Mesenchymal stem cell (in vitro differentiated cells and primary cell): ENCODE measurements around the gene PADI4.
A peak's percentile ranks its signal among the peaks of the same experiment; 100 is the strongest.

Experiments
- DNase-seq: peaks from one replicate; pipeline ENCODE4 v3.0.0-alpha.2; 2013
- H2AFZ ChIP-seq: one replicate; pipeline ENCODE4 v1.6.1; 2013; ENCODE audit warnings: low read depth, mild to moderate bottlenecking, control low read depth, inconsistent platforms, low read length, moderate library complexity
- H2AK5ac ChIP-seq: 2 replicates; pipeline ENCODE4 v1.6.1; 2013; ENCODE audit warnings: low read length, moderate library complexity, mild to moderate bottlenecking, inconsistent platforms; ENCODE audit not compliant: severe bottlenecking
- H2BK120ac ChIP-seq: one replicate; pipeline ENCODE4 v1.6.1; 2013; ENCODE audit warnings: low read depth, mild to moderate bottlenecking, inconsistent platforms, low read length, moderate library complexity
- H2BK12ac ChIP-seq, 2 experiments: one replicate each; pipeline ENCODE4 v1.6.1; 2013; ENCODE audit warnings: inconsistent platforms in 2 of 2, low read length in 2 of 2, mild to moderate bottlenecking in 2 of 2, moderate library complexity in 2 of 2, control low read depth in 1 of 2
- H2BK15ac ChIP-seq: one replicate; pipeline ENCODE4 v1.6.1; 2013; ENCODE audit warnings: mild to moderate bottlenecking, low read depth, inconsistent platforms; ENCODE audit not compliant: poor library complexity, severe bottlenecking
- H2BK5ac ChIP-seq: 2 replicates; pipeline ENCODE4 v1.6.1; 2013; ENCODE audit warnings: low read depth, mild to moderate bottlenecking, low read length, control low read depth, inconsistent platforms; ENCODE audit not compliant: poor library complexity, severe bottlenecking
- H3K14ac ChIP-seq, 2 experiments: one replicate each; pipeline ENCODE4 v1.6.1; 2013; ENCODE audit warnings: inconsistent platforms in 2 of 2, low read length in 2 of 2, control low read depth in 1 of 2, mild to moderate bottlenecking in 1 of 2, moderate library complexity in 1 of 2
- H3K18ac ChIP-seq, 2 experiments: one replicate each; pipeline ENCODE4 v1.6.1; 2013; ENCODE audit warnings: inconsistent platforms in 2 of 2, low read length in 2 of 2, control low read depth in 1 of 2, low read depth in 1 of 2, mild to moderate bottlenecking in 1 of 2
- H3K23ac ChIP-seq, 2 experiments: one replicate each; pipeline ENCODE4 v1.6.1; 2013; ENCODE audit warnings: inconsistent platforms in 2 of 2, low read length in 2 of 2, mild to moderate bottlenecking in 2 of 2, moderate library complexity in 2 of 2, control low read depth in 1 of 2
- H3K27ac ChIP-seq: 2 replicates; pipeline ENCODE4 v1.5.1; 2013; ENCODE audit warnings: mild to moderate bottlenecking, moderate library complexity, low read length, control low read depth, inconsistent platforms; ENCODE audit not compliant: poor library complexity, severe bottlenecking
- H3K27me3 ChIP-seq, 2 experiments: 2 replicates each; pipeline versions ENCODE4 v1.6.1 to v1.7.0; 2013; ENCODE audit warnings: low read length in 2 of 2, mild to moderate bottlenecking in 2 of 2, moderate library complexity in 2 of 2, control low read depth in 1 of 2, inconsistent platforms in 1 of 2; ENCODE audit not compliant: control insufficient read depth in 1 of 2, insufficient read depth in 1 of 2
- H3K36me3 ChIP-seq, 2 experiments: 2 replicates each; pipeline versions ENCODE4 v1.6.1 to v1.7.0; 2013; ENCODE audit warnings: low read length in 2 of 2, control low read depth in 1 of 2, inconsistent platforms in 1 of 2, low read depth in 1 of 2, mild to moderate bottlenecking in 1 of 2; ENCODE audit not compliant: insufficient read depth in 2 of 2, control insufficient read depth in 1 of 2
- H3K4ac ChIP-seq, 2 experiments: one replicate each; pipeline ENCODE4 v1.6.1; 2013; ENCODE audit warnings: inconsistent platforms in 2 of 2, low read length in 2 of 2, mild to moderate bottlenecking in 2 of 2, moderate library complexity in 2 of 2, control low read depth in 1 of 2, low read depth in 1 of 2
- H3K4me1 ChIP-seq: 2 replicates; pipeline ENCODE4 v1.6.1; 2013; ENCODE audit warnings: low read depth, low read length, control low read depth; ENCODE audit not compliant: control insufficient read depth, insufficient read depth
- H3K4me2 ChIP-seq: 2 replicates; pipeline ENCODE4 v1.6.1; 2013; ENCODE audit warnings: low read length, mild to moderate bottlenecking, inconsistent platforms; ENCODE audit not compliant: poor library complexity, severe bottlenecking
- H3K4me3 ChIP-seq, 2 experiments: 2 replicates each; pipeline versions ENCODE4 v1.5.1 to v1.7.0; 2013; ENCODE audit warnings: low read length in 2 of 2, mild to moderate bottlenecking in 2 of 2, control low read depth in 1 of 2, low read depth in 1 of 2; ENCODE audit not compliant: insufficient read depth in 1 of 2
- H3K79me1 ChIP-seq: replicated peaks from 2 replicates; pipeline ENCODE4 v1.6.1; 2013; ENCODE audit warnings: mild to moderate bottlenecking, control low read depth, low read length, inconsistent platforms; ENCODE audit not compliant: poor library complexity, severe bottlenecking
- H3K9ac ChIP-seq: 2 replicates; pipeline ENCODE4 v1.7.0; 2013; ENCODE audit warnings: mild to moderate bottlenecking, low read length, moderate library complexity
- H3K9me3 ChIP-seq: 2 replicates; pipeline ENCODE4 v1.7.0; 2013; ENCODE audit warnings: mild to moderate bottlenecking, low read length; ENCODE audit not compliant: control insufficient read depth
- H4K8ac ChIP-seq: one replicate; pipeline ENCODE4 v1.6.1; 2013; ENCODE audit warnings: inconsistent platforms, mild to moderate bottlenecking, low read length, moderate library complexity
- H4K91ac ChIP-seq: one replicate; pipeline ENCODE4 v1.6.1; 2013; ENCODE audit warnings: mild to moderate bottlenecking, low read length, inconsistent platforms
- WGBS: methylation state at CpG from one replicate; pipeline ENCODE4 v1.1.7; 2013; ENCODE audit warnings: mixed read lengths; 5-methylcytosine and 5-hydroxymethylcytosine counted together

Gene PADI4

GRCh38 chr1:17371896-17372295, 63.9 kb downstream of the PADI4 start, which contains the start of gene PADI6:
Gene PADI6 (plus strand): TSS chr1:17372196. CDS start chr1:17372246, 50 bp downstream.
- H2BK5ac ChIP-seq, result no peak within 1 kb of the TSS
- H3K18ac ChIP-seq, result no peak within 1 kb of the TSS
- no peak for DNase-seq
- no peak within 1 kb of the TSS for H2AK5ac ChIP-seq
- H3K36me3 ChIP-seq, result peaks cover 0 to 3% of the 10 kb centered on the region in 2 experiments
- no peak within 1 kb of the TSS for H3K14ac ChIP-seq
- H3K79me1 ChIP-seq, result no peaks in the 10 kb centered on the region
- H2BK12ac ChIP-seq, result no peak within 1 kb of the TSS
- no peak within 1 kb of the TSS for H4K8ac ChIP-seq
- peaks cover 2 to 68% of the 10 kb centered on the region in 2 experiments for H3K27me3 ChIP-seq
- H3K4ac ChIP-seq, result no peak within 1 kb of the TSS
- H3K4me2 ChIP-seq, result no peak within 1 kb of the TSS
- H3K23ac ChIP-seq, result no peak within 1 kb of the TSS
- WGBS, result 76% methylated on average over 7 of the region's 7 CpGs
- peaks cover 8% of the 10 kb centered on the region for H3K4me1 ChIP-seq
- no peak within 1 kb of the TSS for H2BK120ac ChIP-seq
- peak within 1 kb of the TSS; percentile 49 for H2AFZ ChIP-seq
- H3K27ac ChIP-seq, result no peak within 1 kb of the TSS
- no peaks in the 10 kb centered on the region for H3K9me3 ChIP-seq
- H3K4me3 ChIP-seq, result no peak within 1 kb of the TSS
- H3K9ac ChIP-seq, result no peak within 1 kb of the TSS
- no peak within 1 kb of the TSS for H2BK15ac ChIP-seq
- H4K91ac ChIP-seq, result no peak within 1 kb of the TSS

- Histone ChIP-seq H3K27me3 (peaks cover 13 to 66% of the 10 kb centered on the region in 2 experiments), H2AK5ac (no peak overlapping the region), H3K36me3 (peaks cover 0 to 3% of the 10 kb centered on the region in 2 experiments), H3K9ac (no peak overlapping the region), H2AFZ (peak overlapping the region; percentile 49), H3K23ac (no peak overlapping the region), H2BK15ac (no peak overlapping the region), H3K4me1 (peaks cover 8% of the 10 kb centered on the region), H3K9me3 (no peaks in the 10 kb centered on the region), H4K8ac (no peak overlapping the region), H2BK12ac (no peak overlapping the region), H3K4ac (no peak overlapping the region), H3K27ac (no peak overlapping the region), H3K14ac (no peak overlapping the region), H4K91ac (no peak overlapping the region), H3K18ac (no peak overlapping the region), H3K4me2 (no peak overlapping the region), H2BK120ac (no peak overlapping the region), H3K79me1 (no peaks in the 10 kb centered on the region), H3K4me3 (no peak overlapping the region), H2BK5ac (no peak overlapping the region)
- 82% methylated on average over 18 of the region's 18 CpGs for WGBS
- DNase-seq, result no peak
Measured at GRCh38 chr1:17372955-17373354, 65.0 kb downstream of the PADI4 start.

GRCh38 chr1:17375651-17376050, 67.7 kb downstream of the PADI4 start:
- no peak overlapping the region for H3K4ac ChIP-seq
- no peaks in the 10 kb centered on the region for H3K79me1 ChIP-seq
- H4K91ac ChIP-seq, result no peak overlapping the region
- H3K9me3 ChIP-seq, result no peaks in the 10 kb centered on the region
- no peak overlapping the region for H3K23ac ChIP-seq
- no peak for DNase-seq
- no peak overlapping the region for H2AFZ ChIP-seq
- no peak overlapping the region for H3K18ac ChIP-seq
- no peak overlapping the region for H2BK5ac ChIP-seq
- no peak overlapping the region for H3K14ac ChIP-seq
- H4K8ac ChIP-seq, result no peak overlapping the region
- H3K27ac ChIP-seq, result no peak overlapping the region
- peaks cover 2% of the 10 kb centered on the region for H3K4me1 ChIP-seq
- H3K4me2 ChIP-seq, result no peak overlapping the region
- 91% methylated on average over 10 of the region's 10 CpGs for WGBS
- peaks cover 19 to 59% of the 10 kb centered on the region in 2 experiments for H3K27me3 ChIP-seq
- H2BK15ac ChIP-seq, result no peak overlapping the region
- H2AK5ac ChIP-seq, result no peak overlapping the region
- no peak overlapping the region for H3K9ac ChIP-seq
- H3K36me3 ChIP-seq, result peaks cover 0 to 3% of the 10 kb centered on the region in 2 experiments
- H2BK12ac ChIP-seq, result no peak overlapping the region
- H3K4me3 ChIP-seq, result no peak overlapping the region
- no peak overlapping the region for H2BK120ac ChIP-seq

GRCh38 chr1:17377325-17377953, 69.4 kb downstream of the PADI4 start:
- no peak overlapping the region for H4K91ac ChIP-seq
- H3K4ac ChIP-seq, result no peak overlapping the region
- no peak overlapping the region for H3K4me2 ChIP-seq
- H3K23ac ChIP-seq, result no peak overlapping the region
- no peak overlapping the region for H3K18ac ChIP-seq
- peaks cover under 1% of the 10 kb centered on the region for H3K4me1 ChIP-seq
- H3K79me1 ChIP-seq, result no peaks in the 10 kb centered on the region
- no peak overlapping the region for H2AK5ac ChIP-seq
- H3K27ac ChIP-seq, result no peak overlapping the region
- no peak overlapping the region for H3K9ac ChIP-seq
- no peak overlapping the region for H2BK15ac ChIP-seq
- no peak for DNase-seq
- H3K27me3 ChIP-seq, result peaks cover 27 to 65% of the 10 kb centered on the region in 2 experiments
- no peak overlapping the region for H2BK120ac ChIP-seq
- no peaks in the 10 kb centered on the region for H3K36me3 ChIP-seq
- no peaks in the 10 kb centered on the region for H3K9me3 ChIP-seq
- WGBS, result 56% methylated on average over 16 of the region's 16 CpGs
- no peak overlapping the region for H2BK12ac ChIP-seq
- no peak overlapping the region for H3K14ac ChIP-seq
- H3K4me3 ChIP-seq, result no peak overlapping the region
- no peak overlapping the region for H2AFZ ChIP-seq
- no peak overlapping the region for H2BK5ac ChIP-seq
- no peak overlapping the region for H4K8ac ChIP-seq
